ENCODE measurements around the gene SRCIN1. TPM values are rescaled to one million over a fixed set of nuclear protein-coding genes. Genes with fewer than 3 reads are reported as not detected.

The SRCIN1 gene
- polyA plus RNA-seq, 4 donors, result 2.5 to 7.6 (median 4.7) TPM

- DNase-seq (ENCODE audit: low read depth in 4 of 4, low spot score in 2 of 4), result peak in 2 of 4 donors; percentile 39 to 65
These were observed 4.0 kb downstream of the SRCIN1 start for GRCh38 chr17:38601539-38602351.

GRCh38 chr17:38600906-38601305, 4.8 kb downstream of the SRCIN1 start:
- DNase-seq (ENCODE audit: low read depth in 4 of 4, low spot score in 2 of 4), result no peak

- no peak for DNase-seq (ENCODE audit: low read depth in 4 of 4, low spot score in 2 of 4)
These were observed 5.3 kb downstream of the SRCIN1 start for GRCh38 chr17:38600416-38600815.

- no peak for DNase-seq (ENCODE audit: low read depth in 4 of 4, low spot score in 2 of 4)
These were observed 6.3 kb downstream of the SRCIN1 start for GRCh38 chr17:38599398-38599856.

- DNase-seq (ENCODE audit: low read depth in 4 of 4, low spot score in 2 of 4), result no peak
These were observed 6.8 kb downstream of the SRCIN1 start for GRCh38 chr17:38598995-38599394.

- DNase-seq (ENCODE audit: low read depth in 4 of 4, low spot score in 2 of 4), result peak in 1 of 4 donors; percentile 71
These were observed 7.2 kb downstream of the SRCIN1 start for GRCh38 chr17:38598536-38598935.

- no peak for DNase-seq (ENCODE audit: low read depth in 4 of 4, low spot score in 2 of 4)
These were observed 8.4 kb downstream of the SRCIN1 start for GRCh38 chr17:38597375-38597774.

- no peak for DNase-seq (ENCODE audit: low read depth in 4 of 4, low spot score in 2 of 4)
These were observed 9.1 kb downstream of the SRCIN1 start for GRCh38 chr17:38596651-38597050.

GRCh38 chr17:38595892-38596291, 9.9 kb downstream of the SRCIN1 start:
- DNase-seq (ENCODE audit: low read depth in 4 of 4, low spot score in 2 of 4), result no peak

GRCh38 chr17:38594152-38594551, 11.6 kb downstream of the SRCIN1 start:
- DNase-seq (ENCODE audit: low read depth in 4 of 4, low spot score in 2 of 4), result no peak

- DNase-seq (ENCODE audit: low read depth in 4 of 4, low spot score in 2 of 4), result no peak
These were observed 13.3 kb downstream of the SRCIN1 start for GRCh38 chr17:38592487-38592886.

GRCh38 chr17:38591759-38592241, 14.0 kb downstream of the SRCIN1 start:
- DNase-seq (ENCODE audit: low read depth in 4 of 4, low spot score in 2 of 4), result no peak

GRCh38 chr17:38590988-38591758, 14.6 kb downstream of the SRCIN1 start:
- DNase-seq (ENCODE audit: low read depth in 4 of 4, low spot score in 2 of 4), result no peak

GRCh38 chr17:38589462-38590114, 16.2 kb downstream of the SRCIN1 start:
- DNase-seq (ENCODE audit: low read depth in 4 of 4, low spot score in 2 of 4), result no peak

- DNase-seq (ENCODE audit: low read depth in 4 of 4, low spot score in 2 of 4), result no peak
These were observed 17.0 kb downstream of the SRCIN1 start for GRCh38 chr17:38588788-38589174.

- DNase-seq (ENCODE audit: low read depth in 4 of 4, low spot score in 2 of 4), result no peak
These were observed 17.6 kb downstream of the SRCIN1 start for GRCh38 chr17:38587947-38588787.

- DNase-seq (ENCODE audit: low read depth in 4 of 4, low spot score in 2 of 4), result no peak
These were observed 18.5 kb downstream of the SRCIN1 start for GRCh38 chr17:38587203-38587602.

GRCh38 chr17:38586788-38587187, 19.0 kb downstream of the SRCIN1 start:
- DNase-seq (ENCODE audit: low read depth in 4 of 4, low spot score in 2 of 4), result no peak

- DNase-seq (ENCODE audit: low read depth in 4 of 4, low spot score in 2 of 4), result no peak
These were observed 19.7 kb downstream of the SRCIN1 start for GRCh38 chr17:38585918-38586529.

Data from left renal cortex interstitium (tissue), 4 donors.